Fibroblast of lung (primary cell): ENCODE measurements around the gene ZFPL1.

Experiments
- CTCF ChIP-seq, 2 donors: IDR thresholded peaks in 1 of 2; conservative IDR thresholded peaks in 1 of 2; 1 replicate in 1 of 2; 2 replicates in 1 of 2; pipeline ENCODE4 v1.5.1; 2011 to 2012; ENCODE audit warnings: low read length in 2 of 2, control low read depth in 1 of 2, inconsistent platforms in 1 of 2, low read depth in 1 of 2, mild to moderate bottlenecking in 1 of 2
- EZH2 ChIP-seq: IDR thresholded peaks from 2 replicates; pipeline ENCODE4 v1.5.1; 2012; ENCODE audit warnings: low read length, control low read depth, mild to moderate bottlenecking; ENCODE audit errors: missing control alignments

- TF ChIP-seq CTCF (conservative IDR thresholded peaks at IDR 0.05 in 1 of 2, IDR thresholded peaks at IDR 0.05 in 1 of 2; ENCODE audit: low read depth in 1 of 2, low read length in 2 of 2), result no peak
- no peak for TF ChIP-seq EZH2
Measured at GRCh38 chr11:65087827-65088226, 3.8 kb downstream of the ZFPL1 start.
